GM03348 (cell line): ENCODE results near the gene DCLK1.

ENCODE experiments used
- DNase-seq: peaks from one replicate; pipeline ENCODE4 v3.0.0; 2012; ENCODE audit warnings: low spot score

DCLK1 gene

DNA sequence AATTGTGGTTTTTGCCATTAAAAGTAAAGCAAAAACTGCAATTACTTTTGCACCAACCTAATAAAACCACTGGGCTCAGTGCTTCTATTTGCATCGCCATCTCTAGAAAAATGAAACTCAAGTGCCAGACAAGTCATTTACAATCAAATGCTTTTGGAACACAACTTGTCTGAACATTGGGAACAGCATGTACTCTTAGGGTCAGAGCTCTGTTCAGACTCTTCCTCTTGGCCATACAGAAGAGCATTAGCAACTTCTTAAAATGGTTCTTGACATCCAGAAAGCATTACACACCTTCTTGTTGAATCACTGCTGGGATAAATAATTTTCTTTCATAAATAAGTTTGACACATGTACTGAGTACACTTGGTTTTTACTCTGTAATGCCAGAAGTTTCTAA lies 272.5 kb downstream of the DCLK1 start:
- DNase-seq: no peak

DNA sequence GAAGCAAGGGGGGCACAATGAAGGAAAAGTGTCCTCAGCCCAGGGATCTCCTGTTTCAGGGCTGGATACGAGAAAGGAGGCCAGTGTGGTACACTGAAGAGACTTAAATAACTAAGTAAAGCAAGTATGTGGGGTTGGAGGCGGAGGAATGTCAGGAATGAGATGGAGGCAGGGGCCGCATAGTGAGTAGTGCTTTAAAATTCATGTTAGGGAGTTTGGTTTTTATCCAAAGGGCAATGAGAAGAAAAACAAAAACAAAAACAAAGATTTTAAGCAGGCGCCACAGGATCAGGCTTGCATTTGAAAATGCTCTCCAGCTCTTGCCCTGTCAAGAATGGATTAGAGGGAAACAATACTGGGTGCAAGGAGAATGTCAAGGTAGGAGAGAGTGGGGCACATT lies 273.4 kb downstream of the DCLK1 start:
- DNase-seq: peak; percentile 23

DNA sequence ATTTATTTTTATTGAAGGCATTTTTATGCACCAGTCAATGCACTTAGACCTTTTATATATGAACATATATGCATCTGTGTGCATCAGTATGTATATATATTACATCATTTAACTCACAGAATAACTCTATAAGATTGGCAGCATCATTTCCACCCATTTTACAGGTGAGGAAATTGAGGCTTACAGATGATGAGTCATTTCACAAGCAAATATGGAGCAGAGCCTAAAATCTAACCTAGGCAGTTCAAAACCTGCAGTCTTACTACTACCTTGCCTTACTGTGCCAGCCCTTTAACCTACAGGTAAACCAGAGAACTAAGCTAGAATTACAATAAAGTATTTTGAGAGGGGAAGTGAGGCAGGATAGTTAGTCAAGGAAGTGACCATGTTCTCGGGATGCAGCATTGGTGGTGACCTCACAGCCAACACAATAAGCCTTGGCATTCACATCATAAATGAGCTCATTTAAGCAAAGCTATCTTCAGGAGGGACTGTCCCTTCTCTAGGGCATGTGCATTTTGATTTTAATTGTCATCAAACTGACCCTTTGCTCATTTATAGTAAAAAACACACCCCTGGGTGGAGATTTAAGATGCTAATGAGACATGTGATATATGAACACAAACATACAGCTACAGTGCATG lies 274.3 kb downstream of the DCLK1 start:
- no peak for DNase-seq

DNA sequence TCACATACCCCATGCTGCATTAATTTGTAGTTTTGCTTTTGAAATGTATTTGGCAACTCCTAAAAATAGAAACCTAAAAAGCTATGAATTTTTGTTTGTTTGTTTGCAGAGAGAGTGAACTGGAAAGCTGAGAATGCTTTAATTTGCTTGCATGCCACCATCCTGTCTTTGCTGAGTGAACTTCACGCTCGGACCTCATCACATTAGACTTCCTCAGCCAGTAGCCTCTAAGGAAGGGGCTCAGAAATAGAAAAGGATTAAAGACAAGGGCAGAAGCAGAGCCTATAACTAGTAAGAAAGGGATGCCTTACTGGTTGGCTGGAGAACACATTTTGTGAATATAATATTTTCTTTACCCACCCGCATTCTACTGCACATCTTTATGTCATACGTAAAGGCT lies 275.1 kb downstream of the DCLK1 start:
- DNase-seq: no peak

DNA sequence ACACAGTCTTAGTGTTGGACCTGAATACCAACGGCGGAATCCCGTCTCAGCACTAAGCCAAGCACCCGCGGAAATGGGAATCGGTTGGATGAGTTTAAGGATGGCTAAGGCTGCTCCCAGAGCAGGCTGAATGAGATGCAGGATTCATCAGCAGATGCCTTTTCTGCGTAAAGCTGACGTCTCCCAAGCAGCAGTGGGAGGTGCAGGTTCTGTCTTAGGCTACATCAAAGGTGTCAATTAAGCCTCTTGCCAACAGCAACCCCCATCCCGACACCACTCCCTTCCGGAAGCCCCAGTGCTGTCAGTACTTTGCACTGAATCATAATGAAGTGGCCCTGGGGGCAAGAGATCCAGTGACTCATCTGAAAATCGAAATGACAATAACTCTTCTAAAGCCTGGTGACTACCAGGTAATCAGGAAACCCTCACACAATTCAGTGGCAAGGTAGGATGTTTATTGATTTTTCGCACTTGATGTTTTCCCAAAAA lies 275.6 kb downstream of the DCLK1 start:
- no peak for DNase-seq

DNA sequence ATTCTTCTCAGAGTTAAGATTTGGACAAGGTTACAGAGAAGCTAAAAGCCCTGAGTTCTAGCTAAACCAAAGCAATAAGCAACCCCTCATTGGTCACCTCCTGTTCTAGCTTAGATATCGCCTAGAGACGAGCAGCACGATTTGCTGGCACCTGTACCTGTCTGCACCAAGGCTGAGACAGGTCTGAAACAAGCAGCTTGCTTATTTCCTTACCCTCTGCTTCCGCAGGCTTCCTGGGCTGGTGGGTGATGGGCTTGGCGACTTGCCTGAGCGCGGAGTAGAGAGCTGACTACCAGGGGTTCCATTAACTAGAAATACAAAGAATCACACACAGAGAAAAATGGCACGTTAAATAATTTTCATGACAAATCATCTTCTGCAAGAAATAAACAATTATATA lies 276.9 kb downstream of the DCLK1 start:
- no peak for DNase-seq

DNA sequence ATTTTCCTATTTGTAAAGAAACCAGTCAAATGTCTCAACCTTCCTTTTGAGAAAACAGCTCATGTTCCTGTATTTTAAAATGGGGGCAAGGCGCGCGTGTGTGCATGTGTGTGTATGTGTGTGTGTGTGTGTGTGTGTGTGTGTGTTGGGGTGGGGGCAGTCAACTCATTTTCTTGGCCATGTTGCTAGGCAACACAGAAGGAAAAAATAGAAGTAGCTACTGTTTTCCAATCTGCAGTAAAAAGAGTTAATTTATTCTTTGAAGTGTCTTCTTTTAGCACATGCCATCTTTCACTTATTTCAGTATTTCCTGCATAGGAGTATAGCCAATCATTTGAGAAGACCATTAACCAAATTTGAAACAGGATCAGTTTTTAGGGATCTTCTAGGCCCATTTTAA lies 279.3 kb downstream of the DCLK1 start:
- DNase-seq: no peak

DNA sequence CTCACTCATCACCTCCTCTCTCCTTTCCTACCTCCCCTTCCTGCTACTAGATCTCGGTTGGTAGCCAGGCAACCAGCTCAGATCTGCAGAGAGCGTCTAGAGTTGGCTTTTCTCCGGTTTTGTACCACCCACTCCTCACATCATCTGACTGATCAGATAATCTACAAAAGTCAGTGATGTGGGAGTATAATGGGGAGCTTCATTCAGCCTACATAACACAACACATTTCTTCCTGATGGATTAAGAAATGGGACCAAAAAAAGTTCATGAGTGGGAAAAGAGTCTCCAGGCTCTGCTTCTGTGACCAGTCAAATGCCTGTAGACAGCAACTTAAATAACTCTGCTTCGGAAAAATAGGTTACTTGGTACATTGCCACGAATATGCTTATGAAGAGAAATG lies 279.8 kb downstream of the DCLK1 start:
- no peak for DNase-seq

DNA sequence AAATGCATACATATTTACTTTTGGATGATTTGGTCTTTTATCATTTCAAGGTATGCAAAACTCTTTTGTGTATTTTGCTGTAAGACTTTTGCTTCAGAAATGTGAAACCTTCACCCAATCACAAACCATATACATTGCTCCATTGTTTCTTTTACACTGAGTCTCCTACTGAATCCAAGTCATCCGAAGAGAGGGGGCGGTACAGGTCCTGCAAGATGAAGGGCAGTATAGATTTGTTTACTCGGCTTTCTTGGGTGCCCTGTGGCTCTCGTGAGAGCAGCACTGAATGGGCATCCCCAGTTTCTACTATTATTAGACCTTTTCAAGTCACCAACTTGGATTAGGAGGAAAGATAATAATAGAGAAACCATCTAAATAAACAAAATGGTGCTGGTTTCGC lies 280.6 kb downstream of the DCLK1 start:
- no peak for DNase-seq

DNA sequence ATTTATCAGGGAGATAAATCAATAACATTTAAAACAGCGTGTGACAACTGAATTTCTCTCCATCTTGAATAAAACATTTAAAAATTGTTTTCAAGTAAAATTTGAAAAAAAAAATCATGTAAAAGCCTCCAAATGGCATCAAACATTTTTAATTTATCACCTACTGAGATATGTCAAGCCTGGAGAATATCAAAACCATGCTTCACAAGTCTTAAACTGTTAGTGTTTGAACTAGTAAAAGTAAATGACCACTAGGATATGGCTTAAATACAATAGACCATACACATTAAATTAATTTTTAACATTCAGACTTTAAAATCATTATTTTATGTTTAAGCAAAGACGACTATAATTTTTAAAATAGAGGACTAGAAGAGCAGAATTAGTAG lies 281.9 kb downstream of the DCLK1 start:
- DNase-seq: no peak

DNA sequence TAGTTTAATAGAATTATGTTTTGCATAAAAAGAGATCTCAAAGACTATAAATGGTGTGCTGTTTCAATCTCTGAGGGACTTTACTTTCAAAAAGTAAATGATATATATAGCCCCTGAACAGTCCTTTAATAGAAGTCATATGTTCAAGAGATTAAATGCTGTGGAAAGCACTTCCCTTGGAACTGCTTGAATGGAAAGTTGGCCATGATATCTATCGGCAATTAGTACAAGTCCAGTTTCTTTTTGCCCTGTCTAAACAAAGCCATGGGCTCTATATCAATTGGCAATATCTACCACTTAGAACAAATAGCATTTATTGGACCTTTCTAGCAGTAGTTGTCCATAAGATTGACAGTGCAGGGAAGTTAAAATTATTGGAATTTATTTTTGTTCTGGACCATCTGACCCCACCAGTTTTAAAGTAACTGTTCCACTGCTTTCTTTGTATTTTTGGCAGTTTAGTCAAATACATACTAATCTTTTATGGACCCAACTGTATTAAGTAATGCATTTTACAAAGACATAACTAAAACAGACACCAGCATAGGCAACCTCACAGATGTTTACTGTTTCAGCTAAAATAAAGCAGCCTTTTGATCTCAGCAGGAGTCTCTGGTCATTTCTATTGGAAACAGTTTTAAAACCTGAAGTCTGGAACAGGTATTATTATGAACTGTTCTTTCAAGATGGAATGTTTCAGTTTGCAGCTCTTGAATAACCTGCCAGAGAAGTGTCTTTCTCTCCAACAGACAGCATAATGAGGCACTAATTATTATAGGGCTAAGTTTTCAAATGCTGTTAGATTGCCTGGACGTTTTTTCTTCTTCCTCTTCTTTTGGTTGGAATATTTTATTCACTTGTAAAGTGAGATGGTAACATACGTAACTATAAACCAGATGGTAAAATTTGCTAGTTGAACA lies 282.6 kb downstream of the DCLK1 start:
- DNase-seq: no peak

DNA sequence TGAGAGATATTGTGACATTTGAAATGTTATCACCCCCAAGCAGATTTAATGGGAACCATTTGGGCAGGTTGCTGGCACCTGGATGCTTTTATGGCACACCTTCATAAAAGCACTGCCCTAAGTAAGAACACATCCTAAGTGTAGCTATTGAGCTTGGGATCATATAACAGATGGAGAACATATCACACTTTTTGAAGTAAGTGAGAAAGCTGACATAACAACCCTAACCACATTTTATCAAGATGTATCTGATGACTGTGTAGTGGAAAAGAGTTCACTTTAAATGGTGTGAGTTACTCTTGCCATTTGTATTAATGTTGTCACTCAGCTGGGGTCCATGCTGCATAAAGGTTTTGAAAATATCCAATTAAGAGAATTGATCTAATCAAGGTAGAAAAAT lies 287.9 kb downstream of the DCLK1 start:
- DNase-seq: no peak

DNA sequence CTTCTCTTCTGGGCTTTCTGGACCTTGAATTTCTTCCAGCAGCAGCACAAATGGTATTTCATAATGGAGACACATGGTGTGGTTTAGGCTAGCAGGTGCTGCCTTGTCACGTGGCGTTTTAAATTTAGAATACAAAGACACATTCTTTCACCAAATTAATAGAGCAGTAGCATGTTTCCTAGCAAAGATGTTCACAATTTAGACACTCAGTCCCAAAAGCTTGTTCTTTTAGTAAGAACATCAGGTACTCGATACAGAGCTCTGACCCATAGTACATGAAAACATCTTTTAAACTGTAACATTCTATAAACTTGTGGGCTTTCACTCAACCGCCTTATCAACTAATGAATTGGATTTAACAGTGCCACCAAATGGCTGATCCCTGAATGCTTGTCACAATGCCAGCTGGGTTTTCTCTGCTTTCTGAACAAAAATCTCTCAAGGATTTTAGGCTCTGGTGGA lies 290.1 kb downstream of the DCLK1 start:
- no peak for DNase-seq

DNA sequence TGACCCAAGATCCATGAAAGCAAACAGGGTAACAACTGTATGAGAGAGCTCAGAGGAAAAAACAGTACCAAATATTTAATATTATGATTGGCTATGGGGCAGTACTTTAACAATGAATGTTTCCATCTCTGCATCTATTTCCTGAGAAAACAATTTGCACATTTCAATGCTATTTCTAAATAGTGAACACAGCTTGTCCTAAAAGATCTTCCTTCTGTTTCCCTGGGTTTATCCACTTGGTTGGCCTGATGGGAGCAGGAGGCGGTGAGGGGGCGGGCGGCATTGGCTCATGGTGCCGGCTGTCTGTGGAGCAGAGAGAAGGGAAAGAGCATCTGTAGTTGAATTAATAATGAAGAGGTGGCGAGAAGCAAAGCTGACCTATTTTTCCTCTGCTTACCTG lies 291.4 kb downstream of the DCLK1 start:
- DNase-seq: no peak

DNA sequence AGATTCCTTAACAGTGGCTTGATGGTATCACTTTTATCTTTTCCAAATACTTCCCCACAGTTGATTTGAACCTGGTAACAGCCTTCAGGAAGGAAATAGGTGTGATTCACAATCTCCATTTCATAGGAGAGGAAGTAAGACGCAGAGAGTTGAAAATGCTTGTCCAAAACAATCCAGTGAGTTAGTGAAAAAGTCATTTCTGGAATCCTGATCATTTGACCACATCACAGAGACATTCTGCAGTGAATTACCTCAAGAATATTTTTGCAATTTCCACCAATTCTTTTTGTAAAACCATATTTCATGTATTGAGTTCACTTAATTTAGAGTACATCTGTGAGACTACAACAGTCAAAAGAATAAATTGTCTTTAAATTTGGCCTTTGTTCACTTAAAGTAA lies 292.8 kb downstream of the DCLK1 start:
- peak; percentile 81 for DNase-seq

DNA sequence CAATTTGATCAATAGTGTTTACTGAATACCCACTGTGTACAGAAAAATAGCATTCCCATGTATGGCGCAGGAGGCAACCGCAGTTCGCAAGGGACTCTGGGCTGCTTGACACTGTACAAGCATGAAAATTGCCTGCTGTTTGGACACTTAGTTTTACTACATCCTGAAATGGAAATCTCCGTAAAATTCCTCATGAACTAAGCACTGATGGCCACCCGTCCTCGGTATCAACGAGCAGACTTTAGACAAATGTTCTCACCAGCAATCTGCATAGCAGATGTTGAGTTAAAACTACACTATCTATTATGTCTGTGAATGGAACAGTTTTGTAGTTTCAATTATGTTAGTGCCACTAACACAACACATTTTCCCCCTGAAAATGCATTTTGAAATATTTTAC lies 294.7 kb downstream of the DCLK1 start:
- peak; percentile 27 for DNase-seq

DNA sequence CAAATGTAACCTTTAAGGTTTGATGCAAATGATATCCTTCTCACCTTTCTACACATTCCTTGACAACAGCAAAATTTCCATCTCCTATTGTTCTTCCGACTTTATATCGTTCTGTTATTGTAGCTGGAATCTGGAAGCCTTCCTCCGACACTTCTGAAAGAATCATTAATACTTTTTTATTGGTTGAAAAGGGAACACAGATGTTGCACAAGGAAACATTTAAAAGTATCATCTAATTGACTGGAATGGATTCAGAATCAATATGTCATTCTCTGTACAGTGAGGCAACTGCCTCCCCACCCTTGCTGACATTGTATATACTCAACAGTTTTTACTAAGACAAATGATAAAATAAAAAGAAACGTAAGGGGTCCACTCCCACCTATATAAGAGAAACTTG lies 295.2 kb downstream of the DCLK1 start:
- no peak for DNase-seq

DNA sequence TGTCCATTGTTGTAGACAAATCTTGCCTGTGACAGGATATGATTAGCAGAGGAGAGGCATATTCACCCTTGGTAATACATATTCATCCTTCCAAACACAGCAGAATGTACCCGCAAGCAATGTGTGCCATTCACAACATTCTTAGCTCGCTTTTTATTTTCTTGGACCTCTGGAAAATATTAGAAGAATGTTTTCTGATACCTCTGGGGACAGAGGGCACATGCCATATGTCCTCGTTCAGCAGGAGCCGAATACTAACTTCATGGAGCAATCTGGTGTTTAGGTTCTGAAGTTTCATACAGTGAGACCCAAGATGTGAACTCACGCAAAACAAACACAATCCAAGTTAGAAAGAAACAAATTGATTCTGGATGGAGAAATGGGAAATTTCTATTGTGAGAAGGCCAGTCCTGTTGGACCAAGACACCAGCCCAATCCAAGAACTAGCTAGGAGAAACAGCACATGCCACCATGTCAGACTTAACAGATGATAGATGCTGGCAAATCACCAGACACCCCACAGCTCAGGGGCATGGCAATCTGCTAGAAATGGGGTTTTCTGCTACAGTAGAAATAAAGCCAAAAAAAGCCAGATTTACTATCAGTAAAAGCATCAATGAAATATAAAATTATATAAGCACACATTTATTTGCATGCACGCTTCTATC lies 297.4 kb downstream of the DCLK1 start:
- no peak for DNase-seq

DNA sequence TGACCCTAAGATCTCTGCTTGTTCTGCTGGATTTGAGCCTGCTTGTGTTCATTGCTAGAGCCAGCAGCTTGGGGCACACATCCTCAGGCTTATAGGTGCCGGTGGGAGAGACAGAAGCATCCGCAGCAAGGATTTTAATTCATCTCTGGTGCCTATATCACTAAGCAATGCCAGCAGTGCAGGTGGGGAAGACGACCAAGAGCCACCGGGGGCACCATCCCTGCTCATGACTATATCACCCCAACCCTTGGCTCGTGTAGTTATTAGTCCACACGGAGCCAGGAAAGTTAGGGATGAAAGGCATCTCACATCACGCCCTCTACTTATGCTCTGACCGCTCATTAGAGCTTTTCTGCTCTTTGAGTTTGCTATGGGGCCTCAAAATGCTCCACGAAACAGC lies 298.2 kb downstream of the DCLK1 start:
- no peak for DNase-seq

DNA sequence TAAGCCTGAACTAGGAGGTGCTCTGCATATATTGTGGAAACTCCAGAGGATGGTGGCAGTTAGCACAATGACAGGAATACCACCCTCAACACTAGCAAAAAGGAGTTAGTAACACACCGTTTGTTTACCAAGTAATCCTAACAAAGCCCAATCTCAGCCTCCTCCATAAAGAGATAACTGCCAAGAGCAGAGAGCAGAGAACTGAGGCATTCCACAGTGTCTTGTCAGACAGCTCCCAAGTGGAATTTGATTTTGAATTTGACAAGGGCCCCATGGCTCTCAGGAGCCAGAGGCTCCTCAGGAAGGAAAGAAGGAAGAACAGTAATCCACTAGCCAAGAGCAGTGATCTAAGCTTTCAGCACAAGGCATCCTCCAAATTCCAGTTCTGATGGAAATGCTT lies 298.6 kb downstream of the DCLK1 start:
- peak; percentile 27 for DNase-seq

DNA sequence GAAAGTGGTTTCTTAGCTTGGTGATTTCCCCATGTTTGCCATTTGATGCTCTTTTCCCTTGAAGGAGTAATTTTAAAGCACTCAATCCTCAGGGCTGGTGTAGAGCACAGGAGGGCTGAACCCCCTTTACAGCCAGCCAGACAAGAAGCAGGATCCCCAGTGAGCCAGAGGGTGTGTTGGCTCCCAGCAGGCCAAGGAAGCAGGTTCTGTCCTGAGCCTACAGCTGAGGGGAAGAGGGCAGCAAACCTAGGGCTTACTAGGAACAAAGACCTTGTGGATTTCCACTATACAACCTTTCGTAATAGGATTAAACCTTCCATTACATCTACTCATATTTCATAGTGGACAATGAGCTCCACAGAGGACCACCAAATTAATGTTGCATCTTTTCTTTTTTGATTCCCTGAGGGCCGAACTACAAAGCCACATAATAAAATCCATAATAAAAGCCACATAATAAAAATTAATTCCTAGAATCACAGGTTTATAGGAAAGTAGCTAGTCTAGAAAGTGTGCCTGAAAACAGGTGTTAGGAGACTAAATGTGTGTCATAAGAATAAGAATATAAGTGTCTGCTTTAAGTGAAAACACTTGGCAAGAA lies 300.2 kb downstream of the DCLK1 start:
- DNase-seq: no peak

DNA sequence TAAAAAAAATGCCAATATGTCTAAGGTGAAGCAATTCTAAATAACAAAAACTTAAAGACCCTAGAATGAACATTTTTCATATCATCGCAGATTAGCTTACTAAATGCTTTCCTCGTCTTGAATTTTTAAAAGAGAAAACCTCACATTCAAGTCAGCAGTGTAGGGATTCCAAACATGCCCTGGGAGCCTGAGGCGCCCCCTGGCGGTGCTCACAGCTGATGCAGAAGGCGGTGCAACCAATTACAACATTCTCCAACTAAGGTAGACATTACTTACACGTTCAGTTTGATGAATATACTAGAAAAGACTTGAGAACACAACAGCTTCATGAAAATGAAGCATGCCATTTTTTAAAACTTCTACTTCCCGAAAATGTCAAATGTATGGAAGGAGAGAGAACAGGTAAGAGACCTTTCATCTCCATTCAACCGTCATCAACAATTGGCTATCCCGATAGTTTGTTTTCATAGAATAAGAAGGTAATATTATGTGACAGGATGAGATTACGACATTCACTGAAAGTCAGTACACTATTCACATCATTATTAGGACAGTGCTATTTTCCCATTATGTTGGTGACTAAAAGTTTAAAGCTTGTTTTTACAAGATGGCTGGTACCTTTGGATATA lies 304.4 kb downstream of the DCLK1 start:
- DNase-seq: no peak
